SK-N-SH treated with all-trans-retinoic acid at 6 μM for 48 hours (cell line): ENCODE results near the gene TMEM178B.

ENCODE experiments used
- ATAC-seq: fragments of 200-7000 bp; cut with Tn5 transposase; 3 replicates; pipeline ENCODE4 v1.9.1; 2020; ENCODE audit warnings: mild to moderate bottlenecking, moderate library complexity
- ARNTL ChIP-seq: fragments of 450-650 bp; formaldehyde crosslinking; IDR thresholded peaks from 2 replicates; pipeline ENCODE4 v1.5.0; 2020; ENCODE audit warnings: low read depth, mild to moderate bottlenecking, moderate library complexity, borderline replicate concordance
- BACH2 ChIP-seq: fragments of 250-450 bp; sonication (Bioruptor Pico); IDR thresholded peaks from 2 replicates; pipeline ENCODE4 v1.9.0; 2021; ENCODE audit warnings: mild to moderate bottlenecking, borderline replicate concordance
- CSDC2 ChIP-seq: fragments of 250-450 bp; sonication (Bioruptor Pico); IDR thresholded peaks from 2 replicates; pipeline ENCODE4 v1.5.0; 2020; ENCODE audit warnings: mild to moderate bottlenecking, moderate library complexity
- ESRRG ChIP-seq: fragments of 250-450 bp; sonication (Bioruptor Pico); IDR thresholded peaks from 2 replicates; pipeline ENCODE4 v1.6.1; 2021; ENCODE audit warnings: mild to moderate bottlenecking
- GLIS3 ChIP-seq: fragments of 250-450 bp; sonication (Bioruptor Pico); IDR thresholded peaks from 2 replicates; pipeline ENCODE4 v1.5.0; 2020; ENCODE audit warnings: mild to moderate bottlenecking, moderate library complexity
- ISL1 ChIP-seq: fragments of 250-450 bp; sonication (Bioruptor Pico); IDR thresholded peaks from 2 replicates; pipeline ENCODE4 v2.1.2; 2022; ENCODE audit warnings: mild to moderate bottlenecking, moderate library complexity
- OSR1 ChIP-seq: fragments of 250-450 bp; sonication (Bioruptor Pico); IDR thresholded peaks from 2 replicates; pipeline ENCODE4 v1.8.0; 2022; ENCODE audit warnings: moderate library complexity, mild to moderate bottlenecking, inconsistent platforms
- PPARA ChIP-seq: fragments of 250-450 bp; sonication (Bioruptor Pico); IDR thresholded peaks from 2 replicates; pipeline ENCODE4 v1.5.0; 2020; ENCODE audit warnings: mild to moderate bottlenecking, borderline replicate concordance
- RARB ChIP-seq: fragments of 250-450 bp; sonication (Bioruptor Pico); IDR thresholded peaks from 2 replicates; pipeline ENCODE4 v1.8.0; 2021; ENCODE audit warnings: mild to moderate bottlenecking, moderate library complexity
- SNAI2 ChIP-seq: fragments of 250-450 bp; sonication (Bioruptor Pico); IDR thresholded peaks from 2 replicates; pipeline ENCODE4 v1.5.0; 2020; ENCODE audit warnings: mild to moderate bottlenecking, moderate library complexity
- TCF4 ChIP-seq: fragments of 250-450 bp; sonication (Bioruptor Pico); IDR thresholded peaks from 2 replicates; pipeline ENCODE4 v1.8.0; 2021; ENCODE audit warnings: mild to moderate bottlenecking, moderate library complexity, borderline replicate concordance
- TOX ChIP-seq: fragments of 250-450 bp; sonication (Bioruptor Pico); IDR thresholded peaks from 2 replicates; pipeline ENCODE4 v1.8.0; 2021; ENCODE audit warnings: mild to moderate bottlenecking, moderate library complexity, borderline replicate concordance
- ZC3H10 ChIP-seq: fragments of 250-450 bp; sonication (Bioruptor Pico); IDR thresholded peaks from 2 replicates; pipeline ENCODE4 v1.5.1; 2021; ENCODE audit warnings: mild to moderate bottlenecking, moderate library complexity
- ZFP3 ChIP-seq: fragments of 250-450 bp; sonication (Bioruptor Pico); IDR thresholded peaks from 2 replicates; pipeline ENCODE4 v1.5.0; 2020; ENCODE audit warnings: mild to moderate bottlenecking, moderate library complexity
- ZFP30 ChIP-seq: fragments of 450-650 bp; formaldehyde crosslinking; IDR thresholded peaks from 2 replicates; pipeline ENCODE4 v1.5.0; 2022; ENCODE audit warnings: mild to moderate bottlenecking, moderate library complexity
- ZNF565 ChIP-seq: fragments of 450-650 bp; formaldehyde crosslinking; conservative IDR thresholded peaks from 2 replicates; pipeline ENCODE4 v1.5.0; 2020; ENCODE audit warnings: low read depth, mild to moderate bottlenecking, moderate library complexity
- ZNF70 ChIP-seq: fragments of 450-650 bp; formaldehyde crosslinking; IDR thresholded peaks from 2 replicates; pipeline ENCODE4 v1.5.0; 2020; ENCODE audit warnings: mild to moderate bottlenecking, moderate library complexity
- ZNF8 ChIP-seq: fragments of 450-650 bp; formaldehyde crosslinking; IDR thresholded peaks from 2 replicates; pipeline ENCODE4 v1.5.0; 2020; ENCODE audit warnings: mild to moderate bottlenecking, moderate library complexity
- TF ChIP-seq, protein P1 (sequence below): fragments of 250-450 bp; sonication (Bioruptor Pico); IDR thresholded peaks from 2 replicates; pipeline ENCODE4 v1.8.0; 2021; ENCODE audit warnings: low read depth, mild to moderate bottlenecking, moderate library complexity, borderline replicate concordance
- TF ChIP-seq, protein P2 (sequence below): fragments of 250-450 bp; sonication (Bioruptor Pico); IDR thresholded peaks from 2 replicates; pipeline ENCODE4 v1.8.0; 2020; ENCODE audit warnings: mild to moderate bottlenecking, moderate library complexity, borderline replicate concordance
- TF ChIP-seq, protein P3 (sequence below): fragments of 250-450 bp; sonication (Bioruptor Pico); IDR thresholded peaks from 2 replicates; pipeline ENCODE4 v1.5.0; 2020; ENCODE audit warnings: mild to moderate bottlenecking, moderate library complexity

The TMEM178B gene

DNA sequence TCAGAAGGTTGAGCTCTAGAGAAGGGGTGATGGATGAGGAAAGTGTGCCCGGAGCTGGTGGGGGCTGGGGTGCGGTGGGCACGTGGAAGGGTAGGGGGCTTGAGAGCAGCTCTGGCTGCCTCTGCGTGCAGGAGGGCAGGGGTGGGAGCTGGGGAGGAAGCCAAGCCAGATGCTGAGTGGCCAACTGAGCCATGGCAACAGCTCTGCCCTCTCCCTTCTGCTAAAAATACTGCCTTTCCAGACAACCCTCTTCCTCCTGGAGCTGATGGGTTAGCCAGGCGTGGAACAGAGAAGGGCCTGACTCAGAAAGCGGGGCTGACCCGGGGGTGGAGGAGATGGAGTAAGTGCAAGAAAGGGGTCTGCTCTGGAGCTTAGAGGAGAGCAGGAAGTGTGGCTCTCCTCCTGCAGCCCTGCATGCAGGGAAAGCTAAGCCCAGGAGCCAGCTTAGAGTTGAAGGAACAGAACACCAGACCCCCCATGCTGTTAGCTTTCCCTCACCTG is 362.8 kb downstream of the TMEM178B start:
- TF ChIP-seq CSDC2 (CRISPR knock-in tag): no peak
- TF ChIP-seq ZNF565 (CRISPR knock-in tag): no peak
- no peak for TF ChIP-seq ZC3H10 (CRISPR knock-in tag)
- TF ChIP-seq ESRRG (CRISPR knock-in tag): no peak
- no peak for TF ChIP-seq TOX (CRISPR knock-in tag)
- TF ChIP-seq OSR1 (CRISPR knock-in tag): no peak
- TF ChIP-seq, protein P1, sequence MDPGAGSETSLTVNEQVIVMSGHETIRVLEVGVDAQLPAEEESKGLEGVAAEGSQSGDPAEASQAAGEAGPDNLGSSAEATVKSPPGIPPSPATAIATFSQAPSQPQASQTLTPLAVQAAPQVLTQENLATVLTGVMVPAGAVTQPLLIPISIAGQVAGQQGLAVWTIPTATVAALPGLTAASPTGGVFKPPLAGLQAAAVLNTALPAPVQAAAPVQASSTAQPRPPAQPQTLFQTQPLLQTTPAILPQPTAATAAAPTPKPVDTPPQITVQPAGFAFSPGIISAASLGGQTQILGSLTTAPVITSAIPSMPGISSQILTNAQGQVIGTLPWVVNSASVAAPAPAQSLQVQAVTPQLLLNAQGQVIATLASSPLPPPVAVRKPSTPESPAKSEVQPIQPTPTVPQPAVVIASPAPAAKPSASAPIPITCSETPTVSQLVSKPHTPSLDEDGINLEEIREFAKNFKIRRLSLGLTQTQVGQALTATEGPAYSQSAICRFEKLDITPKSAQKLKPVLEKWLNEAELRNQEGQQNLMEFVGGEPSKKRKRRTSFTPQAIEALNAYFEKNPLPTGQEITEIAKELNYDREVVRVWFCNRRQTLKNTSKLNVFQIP (CRISPR knock-in tag): no peak
- no peak for TF ChIP-seq ZFP3 (CRISPR knock-in tag)
- TF ChIP-seq PPARA (CRISPR knock-in tag): no peak
- TF ChIP-seq ZNF70 (CRISPR knock-in tag): no peak
- no peak for TF ChIP-seq RARB (CRISPR knock-in tag)
- TF ChIP-seq, protein P2, sequence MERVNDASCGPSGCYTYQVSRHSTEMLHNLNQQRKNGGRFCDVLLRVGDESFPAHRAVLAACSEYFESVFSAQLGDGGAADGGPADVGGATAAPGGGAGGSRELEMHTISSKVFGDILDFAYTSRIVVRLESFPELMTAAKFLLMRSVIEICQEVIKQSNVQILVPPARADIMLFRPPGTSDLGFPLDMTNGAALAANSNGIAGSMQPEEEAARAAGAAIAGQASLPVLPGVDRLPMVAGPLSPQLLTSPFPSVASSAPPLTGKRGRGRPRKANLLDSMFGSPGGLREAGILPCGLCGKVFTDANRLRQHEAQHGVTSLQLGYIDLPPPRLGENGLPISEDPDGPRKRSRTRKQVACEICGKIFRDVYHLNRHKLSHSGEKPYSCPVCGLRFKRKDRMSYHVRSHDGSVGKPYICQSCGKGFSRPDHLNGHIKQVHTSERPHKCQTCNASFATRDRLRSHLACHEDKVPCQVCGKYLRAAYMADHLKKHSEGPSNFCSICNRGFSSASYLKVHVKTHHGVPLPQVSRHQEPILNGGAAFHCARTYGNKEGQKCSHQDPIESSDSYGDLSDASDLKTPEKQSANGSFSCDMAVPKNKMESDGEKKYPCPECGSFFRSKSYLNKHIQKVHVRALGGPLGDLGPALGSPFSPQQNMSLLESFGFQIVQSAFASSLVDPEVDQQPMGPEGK: no peak
- no peak for TF ChIP-seq BACH2 (CRISPR knock-in tag)
- ATAC-seq: no peak

DNA sequence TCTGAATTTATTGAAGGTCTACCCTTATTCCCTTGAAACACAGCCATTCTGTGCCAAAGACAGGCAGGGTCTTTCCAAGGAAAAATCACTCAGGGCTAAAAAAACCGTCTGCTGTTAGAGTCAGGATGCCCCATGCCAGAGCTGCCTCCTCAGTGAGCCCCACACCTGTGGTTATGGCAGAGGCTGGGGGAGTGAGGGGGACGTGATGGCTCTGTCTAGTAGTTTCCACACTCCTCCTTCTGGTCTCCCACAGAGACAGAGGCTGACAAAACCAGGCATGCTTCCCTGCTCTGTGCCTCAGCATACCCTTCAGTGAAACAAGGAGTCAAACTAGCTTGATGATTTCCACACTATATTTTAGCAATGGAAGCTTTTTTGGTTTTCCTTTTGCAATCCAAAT is 365.3 kb downstream of the TMEM178B start:
- no peak for ATAC-seq
- TF ChIP-seq TCF4 (CRISPR knock-in tag) (no peak), CSDC2 (CRISPR knock-in tag) (no peak), RARB (CRISPR knock-in tag) (no peak), SNAI2 (CRISPR knock-in tag) (no peak), GLIS3 (CRISPR knock-in tag) (no peak), ARNTL (CRISPR knock-in tag) (no peak), ZFP30 (no peak), PPARA (CRISPR knock-in tag) (no peak), ISL1 (CRISPR knock-in tag) (no peak), ZNF565 (CRISPR knock-in tag) (no peak)
- TF ChIP-seq, all 23 proteins: peak for 0

DNA sequence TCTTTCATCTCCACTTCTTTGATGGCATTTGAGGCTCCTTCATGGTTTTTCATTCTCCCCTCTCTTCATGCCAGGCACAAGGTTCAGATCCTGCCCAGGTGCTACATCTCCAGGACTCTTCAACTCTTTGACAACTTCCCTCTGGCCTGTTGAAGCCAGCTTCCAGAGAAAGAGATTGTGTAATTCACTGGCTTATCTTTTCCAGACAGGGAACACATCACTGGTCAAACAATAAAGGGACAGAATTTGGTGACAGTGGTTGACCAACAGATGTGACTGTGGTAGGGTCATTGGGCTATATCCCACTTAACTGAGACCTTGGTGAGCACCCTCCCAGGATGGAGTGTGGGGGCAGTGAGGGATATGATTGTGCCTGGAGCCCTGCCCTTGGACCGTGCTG is 365.9 kb downstream of the TMEM178B start:
- no peak for TF ChIP-seq ZNF8 (CRISPR knock-in tag)
- no peak for TF ChIP-seq SNAI2 (CRISPR knock-in tag)
- no peak for TF ChIP-seq CSDC2 (CRISPR knock-in tag)
- no peak for TF ChIP-seq ZNF70 (CRISPR knock-in tag)
- TF ChIP-seq, protein P3, sequence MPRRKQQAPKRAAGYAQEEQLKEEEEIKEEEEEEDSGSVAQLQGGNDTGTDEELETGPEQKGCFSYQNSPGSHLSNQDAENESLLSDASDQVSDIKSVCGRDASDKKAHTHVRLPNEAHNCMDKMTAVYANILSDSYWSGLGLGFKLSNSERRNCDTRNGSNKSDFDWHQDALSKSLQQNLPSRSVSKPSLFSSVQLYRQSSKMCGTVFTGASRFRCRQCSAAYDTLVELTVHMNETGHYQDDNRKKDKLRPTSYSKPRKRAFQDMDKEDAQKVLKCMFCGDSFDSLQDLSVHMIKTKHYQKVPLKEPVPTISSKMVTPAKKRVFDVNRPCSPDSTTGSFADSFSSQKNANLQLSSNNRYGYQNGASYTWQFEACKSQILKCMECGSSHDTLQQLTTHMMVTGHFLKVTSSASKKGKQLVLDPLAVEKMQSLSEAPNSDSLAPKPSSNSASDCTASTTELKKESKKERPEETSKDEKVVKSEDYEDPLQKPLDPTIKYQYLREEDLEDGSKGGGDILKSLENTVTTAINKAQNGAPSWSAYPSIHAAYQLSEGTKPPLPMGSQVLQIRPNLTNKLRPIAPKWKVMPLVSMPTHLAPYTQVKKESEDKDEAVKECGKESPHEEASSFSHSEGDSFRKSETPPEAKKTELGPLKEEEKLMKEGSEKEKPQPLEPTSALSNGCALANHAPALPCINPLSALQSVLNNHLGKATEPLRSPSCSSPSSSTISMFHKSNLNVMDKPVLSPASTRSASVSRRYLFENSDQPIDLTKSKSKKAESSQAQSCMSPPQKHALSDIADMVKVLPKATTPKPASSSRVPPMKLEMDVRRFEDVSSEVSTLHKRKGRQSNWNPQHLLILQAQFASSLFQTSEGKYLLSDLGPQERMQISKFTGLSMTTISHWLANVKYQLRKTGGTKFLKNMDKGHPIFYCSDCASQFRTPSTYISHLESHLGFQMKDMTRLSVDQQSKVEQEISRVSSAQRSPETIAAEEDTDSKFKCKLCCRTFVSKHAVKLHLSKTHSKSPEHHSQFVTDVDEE: no peak
- TF ChIP-seq, protein P1 (CRISPR knock-in tag): no peak
- no peak for TF ChIP-seq GLIS3 (CRISPR knock-in tag)
- TF ChIP-seq, protein P2: no peak
- ATAC-seq: no peak
